MV-4-11 (cell line): Measurements from ENCODE around the gene ATG10.
A peak's percentile ranks its signal among the peaks of the same experiment; 100 is the strongest.
"Not testable (repeated sequence)": the region's sequence is repeated elsewhere in the genome, so short reads cannot be mapped to it uniquely, and the experiment has no call there.

Source experiments
- DNase-seq: peaks from one replicate; lab custom pipeline; 2025; lab: John Stamatoyannopoulos, UW

ATG10 gene

DNA sequence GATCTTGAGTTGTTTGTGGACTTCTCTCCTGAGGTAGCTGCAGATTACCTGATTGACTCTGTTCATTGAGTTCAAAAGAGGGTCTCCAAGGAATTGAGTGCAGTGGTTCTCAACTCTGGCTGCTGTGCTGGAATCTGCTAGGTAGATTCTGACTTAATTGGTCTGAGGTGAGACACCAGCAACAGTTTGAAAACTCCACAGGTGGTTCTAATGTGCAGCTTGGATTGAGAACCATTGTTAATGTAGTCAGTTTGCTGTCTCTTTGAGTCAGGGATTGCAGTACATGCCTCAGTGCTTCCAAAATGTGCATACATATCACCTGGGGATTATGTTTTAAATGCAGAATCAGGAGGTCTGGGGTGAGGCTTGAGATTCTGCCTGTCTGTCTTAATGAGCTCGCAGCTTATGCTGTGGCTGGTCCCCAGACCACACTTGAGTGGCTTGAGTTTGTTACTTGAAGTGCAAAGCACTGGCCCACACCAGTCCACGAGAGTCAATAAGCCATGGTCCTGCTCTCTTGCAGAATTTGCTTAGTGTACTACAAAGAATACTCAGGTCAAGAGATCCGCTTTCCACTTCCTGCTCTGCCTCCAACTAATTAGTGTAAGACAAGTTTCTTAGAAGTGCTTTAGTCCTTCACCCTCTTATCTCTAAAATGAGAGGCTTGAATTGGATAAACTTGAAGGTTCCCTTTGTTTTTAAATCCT is 82.3 kb downstream of the ATG10 start:
- no peak for DNase-seq

DNA sequence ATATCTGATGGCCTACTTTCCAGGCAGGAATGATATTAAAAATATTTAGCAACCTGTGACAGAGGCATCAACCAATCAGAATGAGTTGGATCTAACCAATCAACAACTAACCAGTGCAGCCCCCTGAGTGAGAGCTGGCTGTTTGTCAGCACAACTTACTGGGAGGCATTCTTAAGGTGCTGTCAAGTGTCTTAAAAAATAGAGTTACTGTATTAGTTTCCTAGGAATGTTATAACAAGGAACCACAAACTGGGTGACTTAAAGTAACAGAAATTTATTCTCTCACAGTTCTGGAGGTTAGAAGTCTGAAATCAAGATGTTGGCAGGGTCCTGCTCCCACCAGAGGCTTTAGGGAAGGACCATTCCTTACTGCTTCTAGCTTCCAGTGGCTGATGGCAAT is 85.2 kb downstream of the ATG10 start:
- DNase-seq, result no peak

DNA sequence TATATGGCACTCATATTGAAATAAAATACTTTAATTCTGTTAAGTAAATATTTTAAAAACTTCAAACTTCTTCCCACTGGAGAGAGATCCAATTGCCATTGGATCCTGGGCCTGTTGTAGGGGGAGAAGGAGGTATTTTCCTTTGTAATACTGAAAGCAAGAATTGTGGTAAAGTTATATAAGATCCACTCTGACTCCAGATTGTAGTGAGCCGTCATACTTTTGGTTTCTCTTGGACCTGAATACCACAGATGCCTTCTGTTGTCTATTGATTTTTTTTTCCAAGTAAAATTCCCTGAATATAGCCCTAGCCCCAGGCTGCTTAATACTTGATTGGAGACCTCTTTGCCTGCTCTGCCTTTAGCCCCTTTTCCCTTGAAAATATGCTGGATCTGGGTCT is 86.9 kb downstream of the ATG10 start:
- DNase-seq, result no peak

DNA sequence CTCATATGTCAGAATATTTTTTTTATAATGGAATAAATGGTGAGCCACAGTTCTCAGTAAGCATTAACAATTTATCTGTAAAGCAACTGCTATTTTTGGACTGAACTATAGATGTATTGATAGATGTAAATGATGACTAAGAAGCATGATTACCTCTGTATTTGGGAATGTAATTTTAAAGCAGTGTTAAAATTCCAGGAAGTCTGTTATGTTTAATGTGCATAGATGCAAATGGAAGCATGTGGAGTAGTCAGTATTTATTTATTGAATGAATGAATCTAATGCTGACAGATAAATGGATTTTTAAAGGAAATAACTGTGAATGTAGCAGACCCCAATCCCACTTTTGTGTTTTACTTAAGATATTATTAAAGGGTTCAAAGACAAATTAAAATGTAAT is 95.0 kb downstream of the ATG10 start:
- DNase-seq, result no peak

DNA sequence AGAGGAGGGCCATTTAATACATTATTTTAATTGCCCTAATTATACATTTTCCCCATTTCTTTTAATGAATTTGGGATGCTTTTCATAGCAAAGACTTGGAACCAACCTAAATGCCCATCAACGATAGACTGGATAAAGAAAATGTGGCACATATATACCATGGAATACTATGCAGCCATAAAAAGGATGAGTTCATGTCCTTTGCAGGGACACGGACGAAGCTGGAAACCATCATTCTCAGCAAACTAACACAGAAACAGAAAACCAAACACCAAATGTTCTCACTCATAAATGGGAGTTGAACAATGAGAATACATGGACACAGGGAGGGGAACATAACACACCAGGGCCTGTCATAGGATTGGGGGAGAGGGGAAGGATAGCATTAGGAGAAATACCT is 96.2 kb downstream of the ATG10 start:
- not testable (repeated sequence) for DNase-seq

DNA sequence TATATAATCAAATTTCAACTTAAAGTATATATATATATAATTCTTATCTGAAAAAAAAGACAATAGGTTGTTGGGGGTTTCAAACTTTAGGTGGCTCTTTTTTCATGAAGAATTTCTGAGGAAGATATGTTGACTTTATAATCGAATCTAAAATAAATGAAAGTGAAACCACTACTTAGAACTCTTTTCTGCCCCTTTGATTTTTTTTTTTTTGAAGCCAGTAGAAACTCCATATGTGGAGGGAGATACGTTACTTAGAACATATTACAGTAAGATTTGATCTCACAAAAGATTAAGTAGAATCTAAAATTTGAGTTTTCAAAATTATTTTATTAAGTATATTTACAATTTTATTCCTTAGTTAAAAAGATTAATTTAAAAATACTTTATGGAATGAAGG is 96.9 kb downstream of the ATG10 start:
- DNase-seq, result no peak

DNA sequence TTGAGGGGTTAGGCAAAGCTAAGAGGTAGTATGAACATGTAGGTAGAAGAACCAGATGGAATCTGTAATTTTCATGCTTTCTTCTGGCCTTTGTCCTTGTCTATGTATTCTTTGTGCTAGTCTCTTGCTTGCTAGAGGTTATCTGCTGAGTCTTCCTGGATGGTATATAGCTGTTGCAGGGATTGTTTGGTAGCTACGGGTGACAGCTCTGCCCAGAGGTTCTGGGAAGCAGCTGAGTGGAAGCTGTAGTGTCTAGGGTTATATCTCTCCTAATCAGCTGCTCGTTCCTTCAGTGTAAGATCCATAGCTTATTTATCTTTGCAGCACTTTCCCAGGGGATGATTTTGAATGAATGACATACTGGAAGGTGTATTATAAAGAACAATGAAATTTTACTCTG is 100.3 kb downstream of the ATG10 start:
- no peak for DNase-seq

DNA sequence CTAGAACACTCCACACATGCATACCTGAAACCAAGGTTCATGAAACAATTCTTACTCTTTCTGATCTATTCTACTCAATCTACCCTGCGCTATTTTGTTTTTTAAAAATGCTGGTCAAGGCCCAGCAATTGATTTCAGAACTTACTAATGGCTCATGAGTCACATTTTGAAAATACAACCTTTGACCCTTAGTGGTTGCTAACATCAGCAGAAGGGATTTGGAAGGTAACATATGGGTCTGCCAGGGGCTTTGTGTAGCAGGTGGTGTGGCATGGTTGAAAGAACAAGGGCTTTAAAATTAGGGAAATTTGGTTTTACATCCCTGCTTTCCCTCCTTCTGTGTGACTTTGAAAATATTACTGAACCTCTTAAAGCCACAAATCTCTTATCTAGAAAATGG is 101.4 kb downstream of the ATG10 start:
- no peak for DNase-seq

DNA sequence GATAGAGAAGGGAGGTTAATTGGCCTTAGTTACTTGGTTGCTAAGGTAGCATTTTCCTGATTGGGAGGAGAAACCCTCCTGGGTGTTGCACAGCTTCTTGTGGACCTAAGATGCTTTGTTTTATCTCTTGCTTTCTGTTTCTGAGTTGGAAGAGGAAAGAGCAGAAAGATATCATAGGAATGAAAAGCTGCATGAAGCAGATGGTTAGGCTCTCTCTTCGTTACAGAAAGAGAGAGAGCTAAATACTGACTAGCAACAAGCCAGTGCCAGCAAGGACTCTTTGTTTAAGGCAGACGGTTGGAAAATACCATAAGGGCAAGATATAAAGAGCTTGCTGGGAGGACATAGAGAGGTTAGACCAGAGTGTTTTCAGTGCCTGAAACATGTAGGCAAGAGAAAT is 103.1 kb downstream of the ATG10 start:
- no peak for DNase-seq

DNA sequence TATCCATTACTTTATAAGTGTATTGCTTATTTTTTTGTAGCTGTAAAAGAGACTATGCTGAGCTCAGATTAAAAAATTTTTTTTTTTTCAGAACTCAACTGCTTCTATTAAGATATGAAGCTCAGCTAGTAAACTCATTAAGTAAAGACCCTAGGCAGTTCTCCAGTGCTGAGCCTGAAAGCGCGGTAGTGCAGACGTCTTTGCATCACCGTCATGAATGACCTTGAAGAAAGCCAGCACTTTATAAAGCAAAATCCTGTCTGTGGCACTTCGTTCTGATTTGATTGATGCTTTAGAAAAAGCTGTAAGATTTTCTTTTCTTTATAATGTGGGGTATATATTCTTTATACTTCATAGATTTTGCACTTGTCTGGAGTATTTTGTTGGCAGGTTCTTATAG is 105.7 kb downstream of the ATG10 start:
- DNase-seq, result no peak

DNA sequence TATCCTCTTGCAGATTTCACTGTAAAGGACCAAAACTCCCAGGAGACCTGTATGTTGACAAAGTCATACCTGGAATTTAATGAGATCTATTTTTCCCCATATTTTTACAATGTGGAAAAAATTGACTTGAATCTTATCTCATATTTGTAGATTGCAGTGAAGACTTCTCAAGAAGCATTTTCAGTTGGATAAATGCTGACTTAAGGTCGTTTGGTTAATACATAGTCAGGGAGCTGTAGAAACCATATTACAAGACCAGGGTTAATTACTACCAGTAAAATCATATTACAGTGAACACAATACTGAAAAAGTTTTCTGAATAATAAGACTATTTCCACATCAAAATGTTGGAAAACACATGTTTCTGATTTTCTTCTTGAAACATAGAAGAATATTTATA is 119.8 kb downstream of the ATG10 start:
- DNase-seq, result no peak

DNA sequence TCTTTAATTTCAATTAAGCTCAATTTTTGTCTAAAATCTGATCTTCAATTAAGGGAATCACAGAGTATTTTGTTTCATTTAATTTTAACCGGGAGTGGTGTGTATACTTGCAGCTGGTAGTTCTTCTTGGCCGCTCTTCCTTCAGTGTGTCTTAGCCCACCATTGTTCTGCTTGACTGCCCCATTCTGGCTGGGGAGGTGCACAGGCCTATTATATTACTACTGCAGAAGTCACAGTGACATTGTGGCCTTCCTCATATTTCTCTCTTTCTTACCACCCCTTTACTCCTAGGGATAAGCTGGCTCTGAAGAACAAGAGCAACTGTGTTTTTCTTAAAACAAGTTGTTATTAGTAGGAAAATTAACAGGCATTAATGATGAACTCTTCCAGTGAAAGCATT is 123.7 kb downstream of the ATG10 start:
- no peak for DNase-seq

DNA sequence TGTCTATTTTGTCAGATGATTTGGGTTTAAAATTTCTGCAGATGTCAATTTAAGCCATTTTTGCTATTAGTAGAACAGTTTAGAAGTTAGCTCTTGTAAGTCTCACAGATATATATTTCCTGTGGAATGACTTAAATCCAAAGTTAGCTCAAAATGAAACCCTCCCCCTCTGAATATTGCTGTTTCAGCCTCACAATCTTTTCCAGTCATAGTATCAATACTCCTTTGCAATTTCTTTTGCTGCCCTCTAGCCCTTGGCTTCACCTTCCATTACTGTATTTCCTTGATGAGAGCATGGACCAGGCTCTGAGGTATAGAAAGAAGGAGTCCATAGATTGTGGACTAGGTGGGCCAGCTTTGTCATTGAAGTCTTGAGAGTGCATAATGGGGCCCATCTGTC is 124.4 kb downstream of the ATG10 start:
- DNase-seq, result no peak

DNA sequence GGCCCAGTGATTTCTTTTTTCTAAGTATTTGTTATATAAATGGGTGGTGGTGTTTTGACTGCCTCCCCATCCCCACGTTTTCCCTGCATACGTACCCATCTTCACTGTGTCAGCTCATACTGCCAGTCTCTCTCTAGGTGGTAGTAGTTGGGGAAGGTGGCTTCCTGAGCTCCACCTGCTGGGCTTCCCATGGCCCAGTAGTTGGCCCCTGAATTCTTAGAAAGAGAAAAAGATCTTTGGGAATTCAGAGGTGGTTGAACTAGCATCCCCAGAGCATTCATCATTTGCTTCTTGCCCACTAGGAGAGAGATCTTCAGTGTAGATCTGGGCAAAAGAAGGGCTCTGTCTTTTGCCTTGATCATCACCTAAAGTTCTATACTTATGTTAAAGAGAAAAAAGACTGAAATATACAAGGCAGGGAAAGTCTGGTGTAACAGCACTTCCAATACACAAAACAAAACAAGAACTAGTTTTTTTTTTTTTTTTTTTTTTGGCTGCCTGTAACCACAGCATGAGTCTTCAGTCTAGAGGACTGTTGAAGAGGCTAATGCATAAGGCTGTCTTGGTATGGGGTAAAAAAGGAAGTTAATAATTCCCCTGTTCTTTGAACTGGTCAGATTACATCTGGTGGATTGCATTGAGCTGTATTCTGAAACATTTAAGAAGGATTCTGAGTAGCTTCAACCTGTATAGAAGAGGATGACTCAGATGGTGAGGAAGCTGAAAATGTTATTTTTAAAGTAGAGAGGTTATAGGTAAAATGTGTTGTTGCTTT is 128.7 kb downstream of the ATG10 start:
- peak; percentile 91 for DNase-seq

DNA sequence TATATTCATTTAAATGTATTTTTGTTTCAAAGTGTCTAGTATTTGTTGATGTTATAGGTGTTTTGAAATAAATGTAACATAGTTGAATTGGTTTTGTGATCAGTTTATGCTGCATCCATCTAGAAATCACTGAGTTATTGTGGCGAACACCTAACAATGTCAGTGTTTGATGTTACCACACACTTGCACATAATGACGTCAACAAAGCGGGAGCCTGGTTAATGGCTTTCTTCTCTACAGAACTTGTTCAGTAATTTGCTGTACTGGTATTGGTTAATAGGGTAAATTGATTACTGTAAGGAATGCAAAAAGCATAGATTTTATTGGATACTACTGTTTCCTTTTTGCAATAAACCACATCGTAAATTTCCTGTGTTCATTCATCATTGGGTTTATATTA is 133.0 kb downstream of the ATG10 start:
- no peak for DNase-seq

DNA sequence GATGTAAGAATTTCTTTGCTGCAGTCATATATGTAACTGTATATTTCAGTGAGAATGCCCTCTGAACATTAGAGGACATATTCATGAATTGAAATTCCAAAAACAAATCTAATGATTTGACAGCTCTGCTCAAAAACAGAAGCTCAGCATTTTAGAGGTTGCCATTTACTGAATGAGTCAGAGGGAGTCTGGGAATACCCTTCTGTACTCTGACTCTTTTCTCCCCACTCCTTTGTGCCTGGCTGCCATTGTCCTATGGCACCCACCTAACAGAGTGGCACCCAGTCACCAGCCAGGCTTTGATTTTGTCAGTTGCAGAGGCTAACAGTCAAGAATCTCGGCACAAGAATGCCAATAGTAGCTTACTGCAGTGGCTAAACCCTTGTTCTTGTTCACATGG is 133.6 kb downstream of the ATG10 start:
- DNase-seq, result no peak

DNA sequence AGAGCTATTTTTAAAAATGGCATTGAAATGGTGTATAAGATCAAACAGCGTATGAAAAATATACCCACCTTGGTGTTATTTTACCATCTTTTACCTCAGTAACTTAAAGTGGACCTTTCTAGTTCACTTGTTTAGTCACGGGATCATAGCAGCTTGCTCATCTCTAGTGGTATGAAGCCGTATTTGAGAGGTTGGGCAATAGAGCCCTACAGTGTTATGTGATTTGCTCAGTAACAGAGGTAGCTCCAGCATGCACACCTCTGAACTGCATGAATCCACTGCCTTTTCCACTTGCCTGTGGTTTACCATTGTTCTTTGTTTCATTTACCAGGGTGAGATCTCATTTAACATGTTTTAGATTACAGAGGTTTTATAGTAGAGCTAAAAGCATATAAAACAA is 134.4 kb downstream of the ATG10 start:
- no peak for DNase-seq

DNA sequence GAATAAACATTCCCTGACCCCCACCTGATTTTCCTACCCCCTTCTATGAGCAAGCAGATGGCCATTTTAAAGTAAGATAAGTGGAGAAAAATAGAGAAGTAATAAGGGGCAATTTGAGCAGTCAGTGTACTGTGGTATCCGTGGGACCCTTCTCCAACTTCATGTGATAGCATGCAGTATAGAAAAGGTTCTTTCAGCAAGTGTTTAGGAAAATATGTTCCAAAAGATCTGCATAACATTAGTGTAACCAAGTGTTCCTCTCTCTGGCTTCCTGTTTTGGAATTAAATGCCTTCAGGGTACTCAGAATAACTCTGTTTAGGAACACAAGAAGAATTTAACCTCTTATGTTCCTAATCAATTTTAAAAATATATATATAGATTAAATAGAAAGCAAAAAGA is 134.9 kb downstream of the ATG10 start:
- peak; percentile 15 for DNase-seq

DNA sequence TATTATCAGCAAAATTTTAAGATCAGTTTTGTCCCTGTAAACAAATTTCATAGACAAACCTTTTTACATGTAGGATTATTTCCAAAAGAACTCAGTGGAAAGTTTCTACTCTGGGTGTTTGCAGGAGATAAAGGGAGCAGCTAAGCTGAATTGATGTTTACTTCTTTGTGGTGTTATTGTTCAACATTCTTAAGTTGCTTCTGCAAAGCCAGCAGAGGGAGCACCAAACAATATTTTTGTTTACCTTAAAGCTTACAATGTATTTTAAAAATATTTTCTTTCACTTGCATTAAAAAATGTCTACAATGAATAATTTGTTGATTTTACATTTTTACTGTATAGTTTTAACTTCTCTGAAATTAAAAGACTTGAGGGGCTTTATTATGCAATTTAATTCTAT is 135.4 kb downstream of the ATG10 start:
- no peak for DNase-seq

DNA sequence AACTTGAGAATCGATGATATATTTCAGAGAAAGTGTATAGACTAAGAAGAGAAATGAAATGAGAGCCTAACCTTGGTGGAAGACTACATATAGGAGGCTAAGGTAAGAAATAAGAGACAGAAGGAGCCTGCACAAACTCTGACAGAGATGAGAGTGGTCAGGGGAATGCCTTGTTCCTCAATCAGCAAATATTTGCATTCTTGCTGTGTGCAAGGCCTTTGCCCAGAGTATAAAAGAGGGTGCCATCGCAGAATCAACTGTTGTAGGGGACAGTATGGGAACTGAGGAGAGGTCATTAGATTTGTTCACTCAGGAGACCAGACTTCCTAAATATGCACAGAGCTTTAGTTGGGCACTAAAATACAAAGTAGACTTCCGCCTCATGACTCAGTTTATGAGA is 137.2 kb downstream of the ATG10 start:
- DNase-seq, result no peak

DNA sequence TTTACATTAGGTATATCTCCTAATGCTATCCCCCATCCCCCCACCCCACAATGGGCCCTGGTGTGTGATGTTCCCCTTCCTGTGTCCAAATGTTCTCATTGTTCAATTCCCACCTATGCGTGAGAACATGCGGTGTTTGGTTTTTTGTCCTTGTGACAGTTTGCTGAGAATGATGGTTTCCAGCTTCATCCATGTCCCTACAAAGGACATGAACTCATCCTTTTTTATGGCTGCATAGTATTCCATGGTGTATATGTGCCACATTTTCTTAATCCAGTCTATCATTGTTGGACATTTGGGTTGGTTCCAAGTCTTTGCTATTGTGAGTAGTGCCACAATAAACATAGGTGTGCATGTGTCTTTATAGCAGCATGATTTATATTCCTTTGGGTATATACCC is 138.1 kb downstream of the ATG10 start:
- DNase-seq, result not testable (repeated sequence)

DNA sequence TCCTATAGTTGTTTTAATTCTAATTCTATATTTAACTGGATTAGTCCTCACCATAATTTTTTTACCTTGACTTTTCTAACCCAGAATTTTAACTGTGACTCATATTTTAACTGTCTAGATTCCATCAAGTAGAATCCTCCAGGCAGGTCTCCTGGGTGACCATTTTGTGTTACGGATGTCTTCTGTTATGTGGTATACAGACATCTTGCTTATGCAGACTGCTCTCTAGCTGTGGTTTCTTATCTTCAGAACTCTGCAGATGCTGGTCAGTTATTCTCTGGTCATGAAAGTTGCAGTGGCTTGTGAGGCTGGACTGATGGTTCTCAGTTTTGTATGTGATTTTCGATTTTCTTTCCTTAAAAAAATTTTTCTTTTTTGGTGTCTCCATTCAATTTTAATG is 139.4 kb downstream of the ATG10 start:
- no peak for DNase-seq

DNA sequence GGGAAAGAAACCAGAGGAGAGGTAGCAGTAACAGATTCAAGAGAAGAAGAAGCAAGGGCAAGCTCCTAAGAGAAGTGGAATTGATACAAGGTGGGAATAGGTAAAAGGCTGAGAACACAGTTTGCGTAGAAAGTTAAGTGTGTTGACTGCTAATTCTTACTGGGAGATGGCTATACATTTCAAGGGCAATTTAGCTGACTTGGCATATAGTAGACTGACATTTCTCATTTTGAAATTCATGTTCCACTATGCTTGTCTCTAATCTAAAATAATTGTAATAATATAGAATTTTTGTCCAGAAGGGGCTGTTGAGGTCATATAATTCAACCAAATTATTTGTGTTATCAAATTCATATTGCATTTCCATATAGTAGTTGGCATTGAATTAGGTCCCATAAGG is 144.0 kb downstream of the ATG10 start:
- DNase-seq, result no peak

DNA sequence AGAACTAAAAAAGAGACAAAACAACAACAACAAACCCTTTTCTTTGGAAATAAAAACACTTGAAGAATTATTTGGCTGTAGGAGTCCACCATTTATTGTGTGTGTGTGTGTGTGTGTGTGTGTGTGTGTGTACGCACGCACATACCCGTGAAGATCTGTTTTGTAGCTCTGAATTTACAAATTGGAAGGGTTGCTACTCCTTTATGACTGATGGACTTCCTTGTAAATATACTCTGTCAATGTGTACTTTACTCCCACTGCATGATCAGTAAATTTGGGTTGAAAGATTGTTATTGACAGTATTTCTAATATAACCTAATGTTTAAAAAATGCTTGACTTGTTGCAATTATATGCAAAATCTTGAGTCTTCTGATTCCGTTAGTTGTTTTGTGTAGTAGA is 148.1 kb downstream of the ATG10 start:
- no peak for DNase-seq
